ENCODE results near the gene HADHB. TPM values are rescaled to one million over a fixed set of nuclear protein-coding genes. Genes with fewer than 3 reads are reported as not detected.

The HADHB gene
- total and polyA plus RNA-seq, 2 donors (not counting 1 experiment from before 2014, with no cell fraction given) = 130 to 151 TPM

DNA sequence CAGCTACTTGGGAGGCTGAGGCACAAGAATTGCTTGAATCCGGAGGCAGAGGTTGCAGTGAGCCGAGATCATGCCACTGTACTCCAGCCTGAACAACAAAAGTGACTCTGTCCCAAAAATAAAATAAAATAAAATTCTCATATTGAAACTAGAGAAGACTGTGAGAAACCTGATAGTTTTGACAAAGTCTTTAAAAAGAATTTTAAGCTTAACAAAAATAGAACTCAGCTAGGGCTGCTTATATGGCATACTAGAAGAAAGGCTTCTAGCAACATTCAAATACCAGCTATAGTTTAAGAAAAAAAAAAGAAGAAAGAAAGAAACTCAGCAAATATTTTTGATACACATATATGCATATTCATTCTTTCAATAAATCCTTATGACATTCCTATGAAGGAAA, 13.9 kb upstream of the HADHB start:
- Histone ChIP-seq H3K9ac (ENCODE audit: insufficient read depth, low read length) (no peak overlapping the region), H2AFZ (ENCODE audit: low read length) (no peak overlapping the region), H3K4me1 (ENCODE audit: control insufficient read depth, extremely low read depth, insufficient read depth, low read length) (no peaks in the 10 kb centered on the region), H3K36me3 (ENCODE audit: control insufficient read depth, insufficient read depth, low read length) (peaks cover 8% of the 10 kb centered on the region), H3K27me3 (ENCODE audit: control insufficient read depth, insufficient read depth, low read length) (no peaks in the 10 kb centered on the region), H3K27ac (ENCODE audit: insufficient read depth, low read length) (no peak overlapping the region), H4K20me1 (ENCODE audit: control insufficient read depth, extremely low read depth, insufficient read depth, low read length) (peaks cover 2% of the 10 kb centered on the region), H3K4me2 (ENCODE audit: extremely low read depth, insufficient read depth, low read length) (no peak overlapping the region), H3K9me3 (ENCODE audit: control insufficient read depth, insufficient read depth, low read depth, low read length) (no peaks in the 10 kb centered on the region), H3K79me2 (ENCODE audit: control insufficient read depth, insufficient read depth, low read length) (no peaks in the 10 kb centered on the region), H3K4me3 (replicated peaks in 1 of 4; ENCODE audit: control extremely low read depth in 1 of 4, insufficient read depth in 1 of 4, low read depth in 3 of 4, low read length in 4 of 4) (no peak overlapping the region)
- DNase-seq (ENCODE audit: low read depth in 2 of 2) = no peak
- TF ChIP-seq, protein P1, sequence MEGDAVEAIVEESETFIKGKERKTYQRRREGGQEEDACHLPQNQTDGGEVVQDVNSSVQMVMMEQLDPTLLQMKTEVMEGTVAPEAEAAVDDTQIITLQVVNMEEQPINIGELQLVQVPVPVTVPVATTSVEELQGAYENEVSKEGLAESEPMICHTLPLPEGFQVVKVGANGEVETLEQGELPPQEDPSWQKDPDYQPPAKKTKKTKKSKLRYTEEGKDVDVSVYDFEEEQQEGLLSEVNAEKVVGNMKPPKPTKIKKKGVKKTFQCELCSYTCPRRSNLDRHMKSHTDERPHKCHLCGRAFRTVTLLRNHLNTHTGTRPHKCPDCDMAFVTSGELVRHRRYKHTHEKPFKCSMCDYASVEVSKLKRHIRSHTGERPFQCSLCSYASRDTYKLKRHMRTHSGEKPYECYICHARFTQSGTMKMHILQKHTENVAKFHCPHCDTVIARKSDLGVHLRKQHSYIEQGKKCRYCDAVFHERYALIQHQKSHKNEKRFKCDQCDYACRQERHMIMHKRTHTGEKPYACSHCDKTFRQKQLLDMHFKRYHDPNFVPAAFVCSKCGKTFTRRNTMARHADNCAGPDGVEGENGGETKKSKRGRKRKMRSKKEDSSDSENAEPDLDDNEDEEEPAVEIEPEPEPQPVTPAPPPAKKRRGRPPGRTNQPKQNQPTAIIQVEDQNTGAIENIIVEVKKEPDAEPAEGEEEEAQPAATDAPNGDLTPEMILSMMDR (conservative IDR thresholded peaks at IDR 0.05 in 1 of 2, IDR thresholded peaks at IDR 0.05 in 1 of 2; ENCODE audit: low read depth in 1 of 2, low read length in 2 of 2) = no peak
- TF ChIP-seq EZH2 (IDR thresholded peaks at IDR 0.05; ENCODE audit: low read length, missing control alignments) = no peak

DNA sequence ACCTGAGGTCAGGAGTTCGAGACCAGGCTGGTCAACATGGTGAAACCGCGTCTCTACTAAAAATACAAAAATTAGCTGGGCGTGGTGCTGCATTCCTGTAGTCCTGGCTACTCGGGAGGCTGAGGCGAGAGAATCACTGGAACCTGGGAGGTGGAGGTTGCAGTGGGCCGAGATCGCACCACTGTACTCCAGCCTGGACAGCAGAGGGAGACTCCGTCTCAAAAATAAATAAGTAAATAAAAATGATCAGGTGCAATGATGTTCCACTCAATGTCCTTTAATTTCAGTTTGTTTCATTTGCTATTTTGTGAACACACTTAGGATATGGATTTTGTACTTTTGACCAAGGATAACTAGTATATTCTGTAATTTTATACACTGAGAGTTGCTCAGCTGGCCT, 9.7 kb upstream of the HADHB start:
- Histone ChIP-seq H3K4me2 (ENCODE audit: extremely low read depth, insufficient read depth, low read length) (no peak overlapping the region), H3K4me3 (replicated peaks in 1 of 4; ENCODE audit: control extremely low read depth in 1 of 4, insufficient read depth in 1 of 4, low read depth in 3 of 4, low read length in 4 of 4) (no peak overlapping the region), H3K27me3 (ENCODE audit: control insufficient read depth, insufficient read depth, low read length) (no peaks in the 10 kb centered on the region), H3K4me1 (ENCODE audit: control insufficient read depth, extremely low read depth, insufficient read depth, low read length) (peaks cover 4% of the 10 kb centered on the region), H3K9me3 (ENCODE audit: control insufficient read depth, insufficient read depth, low read depth, low read length) (no peaks in the 10 kb centered on the region), H3K9ac (ENCODE audit: insufficient read depth, low read length) (no peak overlapping the region), H3K79me2 (ENCODE audit: control insufficient read depth, insufficient read depth, low read length) (peaks cover 13% of the 10 kb centered on the region), H3K27ac (ENCODE audit: insufficient read depth, low read length) (no peak overlapping the region), H2AFZ (ENCODE audit: low read length) (no peak overlapping the region), H4K20me1 (ENCODE audit: control insufficient read depth, extremely low read depth, insufficient read depth, low read length) (no peaks in the 10 kb centered on the region), H3K36me3 (ENCODE audit: control insufficient read depth, insufficient read depth, low read length) (peaks cover 12% of the 10 kb centered on the region)
- peak in 1 of 2 donors; percentile 13 for DNase-seq (ENCODE audit: low read depth in 2 of 2)
- TF ChIP-seq EZH2 (IDR thresholded peaks at IDR 0.05; ENCODE audit: low read length, missing control alignments) = no peak
- TF ChIP-seq, protein P1 (conservative IDR thresholded peaks at IDR 0.05 in 1 of 2, IDR thresholded peaks at IDR 0.05 in 1 of 2; ENCODE audit: low read depth in 1 of 2, low read length in 2 of 2) = peak in 1 of 2 donors; percentile 23

DNA sequence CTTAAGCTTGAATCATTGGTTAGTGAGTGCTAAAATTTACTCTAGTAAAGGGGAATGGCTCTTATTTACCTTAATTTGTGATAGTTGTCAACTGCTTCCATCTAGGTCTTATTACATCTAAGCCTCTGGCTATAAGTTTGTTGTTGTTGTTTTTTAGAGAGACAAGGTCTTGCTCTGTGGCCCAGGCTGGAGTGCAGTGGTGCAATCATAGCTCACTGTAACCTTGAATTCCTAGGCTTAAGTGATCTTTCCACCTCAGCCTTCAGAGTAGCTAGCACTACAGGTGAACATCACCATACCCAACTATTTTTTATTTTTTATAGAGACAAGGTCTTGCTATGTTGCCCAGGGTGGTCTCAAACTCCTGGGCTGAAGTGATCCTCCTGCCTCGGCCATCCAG, 6.9 kb upstream of the HADHB start:
- peaks cover 3% of the 10 kb centered on the region for H4K20me1 ChIP-seq (ENCODE audit: control insufficient read depth, extremely low read depth, insufficient read depth, low read length)
- no peak overlapping the region for H3K4me2 ChIP-seq (ENCODE audit: extremely low read depth, insufficient read depth, low read length)
- peaks cover 39% of the 10 kb centered on the region for H3K79me2 ChIP-seq (ENCODE audit: control insufficient read depth, insufficient read depth, low read length)
- no peak overlapping the region for H2AFZ ChIP-seq (ENCODE audit: low read length)
- no peak overlapping the region for H3K9ac ChIP-seq (ENCODE audit: insufficient read depth, low read length)
- H3K4me3 ChIP-seq (replicated peaks in 1 of 4; ENCODE audit: control extremely low read depth in 1 of 4, insufficient read depth in 1 of 4, low read depth in 3 of 4, low read length in 4 of 4) = no peak overlapping the region
- no peaks in the 10 kb centered on the region for H3K9me3 ChIP-seq (ENCODE audit: control insufficient read depth, insufficient read depth, low read depth, low read length)
- H3K36me3 ChIP-seq (ENCODE audit: control insufficient read depth, insufficient read depth, low read length) = peaks cover 12% of the 10 kb centered on the region
- no peak for DNase-seq (ENCODE audit: low read depth in 2 of 2)
- H3K27me3 ChIP-seq (ENCODE audit: control insufficient read depth, insufficient read depth, low read length) = no peaks in the 10 kb centered on the region
- peaks cover 8% of the 10 kb centered on the region for H3K4me1 ChIP-seq (ENCODE audit: control insufficient read depth, extremely low read depth, insufficient read depth, low read length)
- no peak overlapping the region for H3K27ac ChIP-seq (ENCODE audit: insufficient read depth, low read length)
- TF ChIP-seq EZH2 (IDR thresholded peaks at IDR 0.05; ENCODE audit: low read length, missing control alignments) = no peak
- TF ChIP-seq, protein P1 (conservative IDR thresholded peaks at IDR 0.05 in 1 of 2, IDR thresholded peaks at IDR 0.05 in 1 of 2; ENCODE audit: low read depth in 1 of 2, low read length in 2 of 2) = no peak

All from fibroblast of lung (primary cell).